Stimulated activated CD8-positive, alpha-beta memory T cell treated with anti-CD3 and anti-CD28 coated beads, Interleukin-4, amount 100 ng/mL, for 48 hours (primary cell): ENCODE results near the gene MTHFD1L.

ENCODE experiments used
- DNase-seq: peaks from one replicate; pipeline ENCODE4 v3.0.0-alpha.2; 2020

The MTHFD1L gene

GRCh38 chr6:150993253-150993652 lies 127.8 kb downstream of the MTHFD1L start:
- no peak for DNase-seq

- DNase-seq, result no peak
These were observed 128.5 kb downstream of the MTHFD1L start for GRCh38 chr6:150994026-150994425.

GRCh38 chr6:150996968-150997367 lies 131.5 kb downstream of the MTHFD1L start:
- DNase-seq, result no peak

- no peak for DNase-seq
These were observed 133.6 kb downstream of the MTHFD1L start for GRCh38 chr6:150999107-150999506.

- no peak for DNase-seq
These were observed 134.1 kb downstream of the MTHFD1L start for GRCh38 chr6:150999576-150999975.

GRCh38 chr6:151001387-151002056 lies 136.0 kb downstream of the MTHFD1L start:
- DNase-seq, result no peak

GRCh38 chr6:151002057-151002450 lies 136.6 kb downstream of the MTHFD1L start:
- no peak for DNase-seq

GRCh38 chr6:151002491-151002935 lies 137.0 kb downstream of the MTHFD1L start:
- no peak for DNase-seq

GRCh38 chr6:151004383-151005024 lies 139.0 kb downstream of the MTHFD1L start:
- no peak for DNase-seq

GRCh38 chr6:151005164-151005563 lies 139.7 kb downstream of the MTHFD1L start:
- DNase-seq, result no peak

- no peak for DNase-seq
These were observed 140.6 kb downstream of the MTHFD1L start for GRCh38 chr6:151005896-151006632.

- DNase-seq, result no peak
These were observed 141.6 kb downstream of the MTHFD1L start for GRCh38 chr6:151007076-151007475.

GRCh38 chr6:151007922-151008321 lies 142.4 kb downstream of the MTHFD1L start:
- no peak for DNase-seq

- DNase-seq, result no peak
These were observed 142.9 kb downstream of the MTHFD1L start for GRCh38 chr6:151008425-151008824.

GRCh38 chr6:151009576-151009975 lies 144.1 kb downstream of the MTHFD1L start:
- DNase-seq, result no peak

GRCh38 chr6:151010071-151010470 lies 144.6 kb downstream of the MTHFD1L start:
- no peak for DNase-seq

- no peak for DNase-seq
These were observed 147.1 kb downstream of the MTHFD1L start for GRCh38 chr6:151012321-151013294.

- peak; percentile 67 for DNase-seq
These were observed 149.1 kb downstream of the MTHFD1L start for GRCh38 chr6:151014404-151015100.

- DNase-seq, result no peak
These were observed 149.7 kb downstream of the MTHFD1L start for GRCh38 chr6:151015101-151015700.

- DNase-seq, result no peak
These were observed 150.6 kb downstream of the MTHFD1L start for GRCh38 chr6:151016107-151016506.

GRCh38 chr6:151018046-151018445 lies 152.5 kb downstream of the MTHFD1L start:
- no peak for DNase-seq
